ENCODE data around the gene THAP3.

DNA sequence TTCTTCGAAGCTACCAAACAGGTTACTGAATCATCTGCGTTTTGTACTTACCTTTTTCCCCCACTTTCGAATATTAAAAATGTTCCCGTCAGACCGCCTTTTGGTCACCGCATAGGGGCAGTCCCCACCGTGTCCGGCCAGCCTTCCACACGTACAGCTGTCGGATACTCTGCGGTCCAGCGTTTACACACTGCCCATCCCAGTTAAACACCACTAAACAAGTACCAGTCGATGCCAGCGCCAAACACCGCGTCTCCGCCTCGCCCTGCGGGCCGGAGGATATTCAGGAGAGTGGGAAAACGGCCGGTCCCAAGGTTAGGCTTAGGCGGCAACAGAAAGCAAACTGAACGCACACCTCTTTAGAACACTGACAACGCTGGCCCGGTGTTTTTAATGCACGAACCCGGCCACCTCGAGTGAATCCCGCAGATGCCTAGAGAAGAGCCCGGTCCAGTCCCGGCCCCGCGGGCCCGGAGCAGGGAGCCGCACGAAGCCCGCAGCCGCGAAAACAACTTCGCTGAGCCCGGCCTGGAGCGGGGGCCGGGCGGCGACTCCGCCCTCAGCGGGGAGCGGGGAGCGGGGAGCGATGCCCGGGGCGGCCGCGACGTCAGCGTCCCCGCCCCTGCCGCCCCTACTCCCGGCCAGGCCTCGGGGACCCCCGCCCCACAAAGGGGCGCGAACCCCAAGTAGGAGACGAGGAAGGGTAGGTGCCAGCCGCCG is 11.9 kb upstream of the THAP3 start:
- TF ChIP-seq CTCF (conservative IDR thresholded peaks at IDR 0.05 in 1 of 2, IDR thresholded peaks at IDR 0.05 in 1 of 2; ENCODE audit: low read depth in 1 of 2, low read length in 2 of 2) = no peak
- TF ChIP-seq EZH2 (IDR thresholded peaks at IDR 0.05; ENCODE audit: low read length, missing control alignments) = no peak
